Activated CD8-positive, alpha-beta memory T cell treated with anti-CD3 and anti-CD28 coated beads for 24 hours (primary cell): ENCODE results near the gene SMC2.
A peak's percentile ranks its signal among the peaks of the same experiment; 100 is the strongest.

Experiments
- DNase-seq: peaks from one replicate; pipeline ENCODE4 v3.0.0-alpha.2; 2020

SMC2 gene

DNA sequence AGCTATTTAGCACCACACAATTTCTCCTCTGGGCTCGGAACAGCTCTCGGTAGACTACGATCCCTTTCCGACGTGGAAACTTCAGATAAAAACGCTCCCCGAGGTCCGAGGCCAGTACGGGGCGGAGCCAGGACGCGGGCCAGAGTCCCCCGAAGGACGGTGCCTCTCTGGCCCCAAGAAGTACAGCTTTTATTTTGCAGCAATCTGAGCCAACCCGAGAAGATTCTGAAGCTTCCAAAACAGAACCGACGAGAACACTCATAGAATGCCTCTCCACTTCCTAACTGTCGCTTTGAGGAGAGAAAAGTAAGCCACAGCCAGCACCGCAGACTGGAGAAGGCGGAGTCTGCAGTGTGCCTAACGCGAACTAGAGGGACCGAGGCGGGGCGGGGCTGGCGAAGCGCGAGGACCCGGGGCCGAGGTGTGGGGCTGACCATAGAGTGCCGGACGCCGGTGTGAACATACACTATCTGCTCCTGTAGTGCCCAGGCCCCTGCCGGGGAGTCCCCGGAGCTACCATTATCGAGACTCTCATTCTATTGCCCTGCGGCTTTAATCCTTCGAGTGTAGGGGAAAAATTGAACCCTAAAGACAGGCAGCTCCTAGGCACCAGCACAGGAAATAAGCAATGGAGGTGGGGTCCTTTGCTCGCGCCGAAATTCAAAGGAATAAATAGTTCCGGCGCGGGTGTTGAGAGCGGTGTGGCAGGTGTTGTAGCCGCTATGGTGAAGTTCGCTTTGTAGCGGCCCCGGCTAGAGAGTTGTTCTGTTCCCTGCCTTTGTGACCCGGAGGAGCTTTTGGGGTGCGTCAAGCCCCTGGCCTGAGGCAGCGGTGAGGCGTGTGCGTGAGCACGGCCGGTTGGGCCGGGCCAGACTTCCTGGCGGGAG, at the start of gene SMC2:
TSS of gene SMC2 (plus strand) at position 663 of the 887 bp plus-strand sequence. CDS start 1,076 bp downstream, outside the sequence.
- DNase-seq = peak; percentile 98

DNA sequence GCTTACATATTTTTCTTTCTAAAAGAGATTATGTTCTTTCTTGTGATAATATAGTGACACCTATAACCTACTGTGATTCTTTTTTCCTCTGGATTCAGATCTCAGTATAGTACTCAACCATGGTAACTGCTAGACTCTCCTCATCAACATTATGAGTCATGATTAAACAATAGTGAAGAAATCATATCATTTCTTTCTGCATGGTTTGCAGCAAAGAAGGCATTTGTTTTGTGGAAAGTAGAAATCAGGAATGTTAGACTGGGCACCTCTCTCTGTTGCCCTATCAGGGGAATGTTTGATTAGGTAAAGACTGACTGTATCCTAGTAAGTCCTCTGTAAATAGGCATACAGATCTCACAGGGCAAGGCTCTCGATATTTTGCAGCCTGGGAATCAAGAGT, 25.6 kb upstream of the SMC2 start:
- no peak for DNase-seq

GRCh38 chr9:104069288-104069687, 24.8 kb upstream of the SMC2 start:
- no peak for DNase-seq

DNA sequence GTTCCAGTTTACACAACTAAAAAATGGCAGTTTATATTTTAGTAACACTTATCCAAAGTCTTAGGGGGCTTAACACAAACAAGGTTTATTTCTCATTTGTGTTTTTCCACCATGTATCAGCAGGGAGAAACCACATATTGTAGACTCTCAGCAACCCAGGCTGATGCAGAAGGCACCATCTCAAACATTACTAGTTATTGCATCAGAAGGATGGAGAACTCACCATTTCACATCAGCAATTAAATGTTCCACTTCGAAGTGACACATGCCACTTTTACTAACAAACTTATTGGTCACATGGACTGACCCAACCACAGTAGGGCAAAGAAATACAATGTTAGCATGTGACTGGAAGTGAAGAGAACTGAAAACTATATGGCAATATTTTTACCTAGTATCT, 22.5 kb upstream of the SMC2 start:
- no peak for DNase-seq

- no peak for DNase-seq
Observed at GRCh38 chr9:104073098-104073769, 20.9 kb upstream of the SMC2 start.

- DNase-seq = no peak
Observed at GRCh38 chr9:104073770-104074133, 20.4 kb upstream of the SMC2 start.

- no peak for DNase-seq
Observed at GRCh38 chr9:104074876-104075275, 19.2 kb upstream of the SMC2 start.

GRCh38 chr9:104075801-104076753, 18.0 kb upstream of the SMC2 start:
- DNase-seq = no peak

DNA sequence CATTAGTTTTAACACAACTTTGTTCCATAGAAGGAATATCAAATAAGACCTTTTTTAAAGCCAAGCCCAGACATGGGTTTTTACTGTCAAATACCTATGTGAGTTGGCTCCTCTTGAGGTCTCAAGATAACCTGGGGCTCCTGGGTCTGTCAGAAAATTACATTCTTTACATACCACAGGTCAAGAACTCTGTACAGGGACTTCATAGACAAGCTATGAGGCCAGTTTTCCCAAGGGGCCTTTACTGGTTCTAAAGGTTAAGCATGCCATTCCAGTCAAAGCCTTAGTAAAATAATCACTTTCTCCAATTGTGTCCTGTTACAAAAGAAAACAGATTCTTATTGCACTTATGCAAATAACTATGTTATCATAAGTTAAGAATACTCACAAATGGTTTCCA, 15.5 kb upstream of the SMC2 start:
- no peak for DNase-seq

GRCh38 chr9:104080983-104081382, 13.1 kb upstream of the SMC2 start:
- DNase-seq = no peak

- DNase-seq = no peak
Observed at GRCh38 chr9:104082168-104082567, 11.9 kb upstream of the SMC2 start.

GRCh38 chr9:104085525-104085924, 8.6 kb upstream of the SMC2 start:
- no peak for DNase-seq

- no peak for DNase-seq
Observed at GRCh38 chr9:104087894-104088293, 6.2 kb upstream of the SMC2 start.

- DNase-seq = no peak
Observed at GRCh38 chr9:104088416-104088815, 5.7 kb upstream of the SMC2 start.

- DNase-seq = no peak
Observed at GRCh38 chr9:104090578-104090977, 3.5 kb upstream of the SMC2 start.

DNA sequence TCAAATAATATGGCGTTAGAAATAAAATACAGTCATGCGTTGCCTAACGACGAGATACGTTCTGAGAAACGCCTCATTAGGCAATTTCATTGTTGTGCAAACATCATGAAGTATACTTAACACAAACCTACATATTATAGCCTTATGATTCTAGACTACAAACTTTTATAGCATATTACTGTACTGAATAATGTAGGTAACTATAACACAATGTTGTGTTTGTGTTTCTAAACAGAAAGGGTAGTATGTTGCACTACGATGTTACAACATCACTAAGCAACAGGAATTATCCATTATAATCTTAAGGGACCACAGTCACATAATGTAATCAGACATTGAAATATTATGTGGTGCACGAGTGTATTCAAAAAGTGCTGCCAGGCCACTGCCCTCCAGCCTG, 3.0 kb upstream of the SMC2 start:
- DNase-seq = no peak

DNA sequence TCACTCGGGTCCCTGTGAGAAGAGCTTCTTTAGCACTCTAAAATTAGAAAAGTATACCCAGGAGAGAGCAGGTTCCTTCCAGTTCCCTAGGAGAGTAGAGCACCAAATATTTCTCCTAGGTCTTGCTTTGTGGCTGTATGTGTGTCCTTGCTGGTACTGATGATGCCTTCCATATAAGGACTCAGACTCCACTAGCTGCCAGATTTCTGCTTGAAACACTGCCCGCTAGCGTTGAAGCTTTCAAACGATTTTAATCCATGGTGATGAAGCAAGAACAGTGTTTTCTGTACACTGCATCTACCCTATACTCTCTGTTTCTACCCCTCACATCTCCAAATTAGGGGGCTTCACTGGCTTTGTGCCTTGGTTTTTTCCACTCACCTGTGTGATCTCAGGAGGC, 2.4 kb upstream of the SMC2 start:
- no peak for DNase-seq

- no peak for DNase-seq
Observed at GRCh38 chr9:104092192-104092591, 1.9 kb upstream of the SMC2 start.

DNA sequence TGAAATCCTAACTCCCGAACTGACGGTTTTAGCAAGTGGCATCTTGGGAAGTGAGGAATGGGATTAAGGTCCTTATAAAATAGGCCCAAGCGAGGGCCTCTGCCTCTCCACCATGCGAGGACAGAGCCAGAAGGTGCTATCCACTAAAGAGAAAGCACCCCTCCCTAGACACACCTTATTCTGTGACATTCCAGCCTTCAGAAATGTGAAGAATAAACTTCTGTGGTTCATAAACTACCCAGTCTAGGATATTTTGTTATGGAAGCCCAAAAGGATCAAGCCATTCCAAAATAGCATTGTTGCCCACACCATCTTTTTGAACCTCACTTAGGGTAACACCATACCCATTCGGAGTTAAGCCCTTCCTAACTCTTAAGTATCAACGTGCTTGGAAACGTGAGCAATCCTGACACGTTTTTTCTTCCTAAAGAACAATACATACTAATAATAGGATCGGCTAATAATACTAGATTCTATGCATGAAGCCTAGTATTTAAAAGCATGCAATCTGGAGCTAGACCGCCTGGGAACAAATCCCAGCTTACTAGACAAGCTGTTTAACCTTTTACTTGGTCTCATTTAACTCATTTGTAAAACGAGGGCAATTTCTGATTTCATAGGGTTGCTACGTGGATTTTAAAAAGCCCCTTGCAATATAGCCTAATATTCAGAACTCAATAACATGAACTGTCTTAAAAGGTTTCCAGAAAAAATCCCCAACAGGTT, 1.1 kb upstream of the SMC2 start:
- DNase-seq = no peak

- no peak for DNase-seq
Observed at GRCh38 chr9:104094534-104095015, 466 bp downstream of the SMC2 start.

DNA sequence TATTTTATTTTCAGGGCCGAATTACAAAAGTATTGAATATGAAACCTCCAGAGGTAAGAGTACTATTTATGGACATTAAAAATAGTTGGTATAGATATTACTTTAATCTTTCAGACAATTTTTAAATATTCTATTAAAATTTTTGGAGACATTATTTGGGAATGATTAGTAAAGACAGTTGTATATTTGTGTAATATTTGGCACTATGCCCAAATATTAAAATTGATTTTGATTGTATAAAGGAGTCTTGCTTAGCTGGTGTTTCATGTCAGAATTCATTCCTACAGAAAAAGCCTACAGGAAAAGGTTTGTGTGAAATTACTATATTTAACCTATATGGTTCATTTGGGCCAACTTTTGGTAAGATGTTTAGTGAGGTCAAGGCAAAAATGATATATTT, 5.5 kb downstream of the SMC2 start:
- DNase-seq = no peak

- no peak for DNase-seq
Observed at GRCh38 chr9:104104360-104104759, 10.3 kb downstream of the SMC2 start.
